BE2C (cell line): Measurements from ENCODE around the gene MYBPC3.

Source experiments
- DNase-seq: peaks from one replicate; pipeline ENCODE4 v3.0.0-alpha.2; 2020
- H3K27me3 ChIP-seq: fragments of 250-450 bp; sonication (Bioruptor Pico); 2 replicates; pipeline ENCODE4 v1.5.1; 2020; ENCODE audit warnings: mild to moderate bottlenecking
- H3K36me3 ChIP-seq: fragments of 250-450 bp; sonication (Bioruptor Pico); 2 replicates; pipeline ENCODE4 v1.5.1; 2020; ENCODE audit warnings: mild to moderate bottlenecking
- H3K4me1 ChIP-seq: fragments of 250-450 bp; sonication (Bioruptor Pico); 2 replicates; pipeline ENCODE4 v1.5.1; 2020
- H3K4me3 ChIP-seq: 2 replicates; pipeline ENCODE4 v1.5.1; 2011; ENCODE audit warnings: low read depth, low read length
- H3K9me3 ChIP-seq: fragments of 250-450 bp; sonication (Bioruptor Pico); 2 replicates; pipeline ENCODE4 v1.5.1; 2020
- TF ChIP-seq, protein P1 (sequence below): IDR thresholded peaks from 2 replicates; pipeline ENCODE4 v1.5.1; 2012; ENCODE audit warnings: mild to moderate bottlenecking, low read depth, low read length

The MYBPC3 gene

DNA sequence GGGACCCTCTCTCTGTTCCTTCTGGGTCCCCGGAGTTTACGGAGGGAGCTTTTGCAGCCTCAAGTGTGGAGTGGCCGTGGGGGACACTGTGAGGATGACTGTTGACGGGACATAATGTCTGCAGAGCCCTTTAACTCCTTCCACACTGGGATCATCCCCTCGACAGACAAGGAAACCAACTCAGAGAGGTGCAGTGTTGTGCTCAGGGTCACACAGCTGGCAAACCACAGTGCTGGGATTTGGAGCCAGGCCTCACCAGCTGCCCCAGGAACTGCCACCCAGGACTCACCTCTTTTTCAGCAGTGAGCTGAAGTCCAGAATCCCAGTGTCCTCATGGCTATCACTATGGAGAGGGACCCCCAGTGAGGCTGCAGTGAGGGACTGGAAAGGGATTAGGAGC is 5.4 kb downstream of the MYBPC3 start:
- Histone ChIP-seq H3K36me3 (no peaks in the 10 kb centered on the region), H3K9me3 (no peaks in the 10 kb centered on the region), H3K27me3 (no peaks in the 10 kb centered on the region), H3K4me3 (no peak overlapping the region), H3K4me1 (peaks cover 10% of the 10 kb centered on the region)
- no peak for DNase-seq
- TF ChIP-seq, protein P1, sequence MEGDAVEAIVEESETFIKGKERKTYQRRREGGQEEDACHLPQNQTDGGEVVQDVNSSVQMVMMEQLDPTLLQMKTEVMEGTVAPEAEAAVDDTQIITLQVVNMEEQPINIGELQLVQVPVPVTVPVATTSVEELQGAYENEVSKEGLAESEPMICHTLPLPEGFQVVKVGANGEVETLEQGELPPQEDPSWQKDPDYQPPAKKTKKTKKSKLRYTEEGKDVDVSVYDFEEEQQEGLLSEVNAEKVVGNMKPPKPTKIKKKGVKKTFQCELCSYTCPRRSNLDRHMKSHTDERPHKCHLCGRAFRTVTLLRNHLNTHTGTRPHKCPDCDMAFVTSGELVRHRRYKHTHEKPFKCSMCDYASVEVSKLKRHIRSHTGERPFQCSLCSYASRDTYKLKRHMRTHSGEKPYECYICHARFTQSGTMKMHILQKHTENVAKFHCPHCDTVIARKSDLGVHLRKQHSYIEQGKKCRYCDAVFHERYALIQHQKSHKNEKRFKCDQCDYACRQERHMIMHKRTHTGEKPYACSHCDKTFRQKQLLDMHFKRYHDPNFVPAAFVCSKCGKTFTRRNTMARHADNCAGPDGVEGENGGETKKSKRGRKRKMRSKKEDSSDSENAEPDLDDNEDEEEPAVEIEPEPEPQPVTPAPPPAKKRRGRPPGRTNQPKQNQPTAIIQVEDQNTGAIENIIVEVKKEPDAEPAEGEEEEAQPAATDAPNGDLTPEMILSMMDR = no peak

GRCh38 chr11:47345890-47346563 is 6.5 kb downstream of the MYBPC3 start:
- Histone ChIP-seq H3K4me1 (no peaks in the 10 kb centered on the region), H3K36me3 (no peaks in the 10 kb centered on the region), H3K9me3 (no peaks in the 10 kb centered on the region), H3K27me3 (no peaks in the 10 kb centered on the region), H3K4me3 (no peak overlapping the region)
- TF ChIP-seq, protein P1 = no peak
- DNase-seq = no peak

GRCh38 chr11:47342854-47343253 is 9.6 kb downstream of the MYBPC3 start:
- no peaks in the 10 kb centered on the region for H3K9me3 ChIP-seq
- TF ChIP-seq, protein P1 = no peak

DNA sequence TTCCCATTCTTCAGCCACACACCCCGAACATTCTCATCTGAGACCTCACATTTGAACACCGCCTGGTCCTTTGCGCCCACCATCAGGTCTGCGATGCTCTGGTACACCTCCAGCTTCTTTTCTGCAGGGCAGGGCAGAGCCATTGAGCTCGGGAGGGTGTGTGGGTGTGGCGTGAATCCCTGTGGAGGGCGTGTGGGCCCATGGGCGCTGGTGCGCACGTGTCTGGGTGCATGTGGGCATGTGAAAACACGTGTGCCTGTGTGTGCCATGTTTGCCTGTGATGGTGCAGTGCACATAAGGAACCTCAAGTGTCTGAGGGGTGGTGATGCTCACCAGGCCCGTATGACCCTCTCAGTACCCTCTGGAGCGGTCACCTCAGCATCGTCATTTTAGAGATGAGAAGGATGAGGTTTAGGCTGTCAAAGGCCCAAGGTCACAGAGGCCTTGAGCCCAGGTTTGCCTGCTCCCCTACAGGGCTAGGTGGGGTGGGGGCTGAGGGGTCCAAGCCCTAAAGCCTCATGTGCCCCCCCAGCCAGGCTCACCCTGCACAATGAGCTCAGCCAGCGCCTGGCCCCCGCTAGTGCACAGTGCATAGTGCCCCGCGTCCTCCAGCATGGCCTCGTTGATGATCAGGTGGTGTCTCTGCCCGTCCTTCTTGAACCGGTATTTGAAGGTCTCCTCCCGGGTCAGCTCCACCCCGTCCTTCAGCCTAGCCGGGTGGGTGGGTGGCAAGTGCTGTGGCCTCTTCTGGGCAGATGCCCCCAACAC is 10.3 kb downstream of the MYBPC3 start:
- Histone ChIP-seq H3K4me1 (no peaks in the 10 kb centered on the region), H3K9me3 (no peaks in the 10 kb centered on the region), H3K36me3 (no peaks in the 10 kb centered on the region), H3K4me3 (no peak overlapping the region), H3K27me3 (no peaks in the 10 kb centered on the region)
- no peak for DNase-seq
- TF ChIP-seq, protein P1 = no peak

More at GRCh38 chr11:47342854-47343253, 9.6 kb downstream of the MYBPC3 start:
- no peak overlapping the region for H3K4me3 ChIP-seq
- no peaks in the 10 kb centered on the region for H3K36me3 ChIP-seq
- no peaks in the 10 kb centered on the region for H3K27me3 ChIP-seq
- H3K4me1 ChIP-seq = no peaks in the 10 kb centered on the region
- DNase-seq = no peak

GRCh38 chr11:47340980-47341775 is 11.3 kb downstream of the MYBPC3 start:
- TF ChIP-seq, protein P1 = no peak
- Histone ChIP-seq H3K27me3 (no peaks in the 10 kb centered on the region), H3K4me3 (no peak overlapping the region), H3K36me3 (no peaks in the 10 kb centered on the region), H3K4me1 (no peaks in the 10 kb centered on the region), H3K9me3 (no peaks in the 10 kb centered on the region)
- DNase-seq = no peak
